Ectodermal cell (in vitro differentiated cells): ENCODE measurements around the gene BMPR2.
"Not testable (repeated sequence)": the region's sequence is repeated elsewhere in the genome, so short reads cannot be mapped to it uniquely, and the experiment has no call there.

ENCODE experiments used
- H3K27ac ChIP-seq: 2 replicates; pipeline ENCODE4 v1.7.0; 2013; ENCODE audit warnings: mild to moderate bottlenecking, low read depth, low read length; ENCODE audit not compliant: insufficient read depth, poor library complexity, severe bottlenecking
- H3K27me3 ChIP-seq: 2 replicates; pipeline ENCODE4 v1.7.0; 2013; ENCODE audit warnings: mild to moderate bottlenecking, low read length; ENCODE audit not compliant: insufficient read depth, control insufficient read depth, poor library complexity, severe bottlenecking
- H3K36me3 ChIP-seq: one replicate; pipeline ENCODE4 v1.7.0; 2013; ENCODE audit warnings: low read length; ENCODE audit not compliant: control insufficient read depth, insufficient read depth
- H3K4me1 ChIP-seq: one replicate; pipeline ENCODE4 v1.7.0; 2013; ENCODE audit warnings: low read length; ENCODE audit not compliant: control insufficient read depth, insufficient read depth
- H3K4me3 ChIP-seq: 2 replicates; pipeline ENCODE4 v1.7.0; 2013; ENCODE audit warnings: low read depth, low read length, control low read depth; ENCODE audit not compliant: insufficient read depth
- H3K9me3 ChIP-seq: 2 replicates; pipeline ENCODE4 v1.7.0; 2013; ENCODE audit warnings: mild to moderate bottlenecking, low read length, moderate library complexity; ENCODE audit not compliant: control insufficient read depth
- WGBS, 2 experiments: methylation state at CpG; one replicate each; pipeline ENCODE4 v1.1.7; 2013; ENCODE audit warnings: missing lambda C conversion rate in 2 of 2; 5-methylcytosine and 5-hydroxymethylcytosine counted together

BMPR2 gene

GRCh38 chr2:202418027-202418426, 41.9 kb downstream of the BMPR2 start:
- WGBS, 2 experiments, result 100% methylated on average over 1 of the region's 1 CpG
- Histone ChIP-seq H3K9me3 (no peaks in the 10 kb centered on the region), H3K4me1 (no peaks in the 10 kb centered on the region), H3K27me3 (no peaks in the 10 kb centered on the region), H3K27ac (no peak overlapping the region), H3K36me3 (no peaks in the 10 kb centered on the region), H3K4me3 (no peak overlapping the region)

DNA sequence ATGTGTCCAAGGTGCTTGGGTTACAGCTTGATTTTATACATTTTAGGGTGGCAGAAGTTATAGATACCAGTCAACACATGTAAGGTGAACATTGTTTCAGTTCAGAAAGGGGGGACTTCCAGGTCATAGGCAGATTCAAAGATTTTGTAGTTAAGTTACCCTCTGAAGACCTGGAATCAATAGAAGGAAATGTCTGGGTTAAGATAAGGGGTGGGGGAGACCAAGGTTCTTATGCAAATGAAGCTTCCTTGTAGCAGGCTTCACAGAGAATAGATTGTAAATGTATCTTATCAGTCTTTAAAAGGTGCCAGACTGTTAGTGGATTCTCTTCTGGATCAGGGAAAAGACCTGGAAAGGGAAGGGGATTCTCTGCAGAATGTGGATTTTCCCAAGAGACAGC, 42.4 kb downstream of the BMPR2 start:
- Histone ChIP-seq H3K27me3 (no peaks in the 10 kb centered on the region), H3K9me3 (no peaks in the 10 kb centered on the region), H3K36me3 (no peaks in the 10 kb centered on the region), H3K4me3 (no peak overlapping the region), H3K27ac (no peak overlapping the region), H3K4me1 (no peaks in the 10 kb centered on the region)

- H3K27ac ChIP-seq, result no peak overlapping the region
- no peaks in the 10 kb centered on the region for H3K36me3 ChIP-seq
- no peaks in the 10 kb centered on the region for H3K4me1 ChIP-seq
- H3K4me3 ChIP-seq, result no peak overlapping the region
- WGBS, 2 experiments, result 95 to 96% methylated on average over 2 of the region's 2 CpGs
- no peaks in the 10 kb centered on the region for H3K27me3 ChIP-seq
- no peaks in the 10 kb centered on the region for H3K9me3 ChIP-seq
Observed at GRCh38 chr2:202423139-202423538, 47.0 kb downstream of the BMPR2 start.

GRCh38 chr2:202425036-202425435, 48.9 kb downstream of the BMPR2 start:
- Histone ChIP-seq H3K9me3 (no peaks in the 10 kb centered on the region), H3K4me3 (no peak overlapping the region), H3K36me3 (no peaks in the 10 kb centered on the region), H3K27me3 (no peaks in the 10 kb centered on the region), H3K27ac (no peak overlapping the region), H3K4me1 (no peaks in the 10 kb centered on the region)
- WGBS, 2 experiments, result 93 to 94% methylated on average over 5 of the region's 5 CpGs

DNA sequence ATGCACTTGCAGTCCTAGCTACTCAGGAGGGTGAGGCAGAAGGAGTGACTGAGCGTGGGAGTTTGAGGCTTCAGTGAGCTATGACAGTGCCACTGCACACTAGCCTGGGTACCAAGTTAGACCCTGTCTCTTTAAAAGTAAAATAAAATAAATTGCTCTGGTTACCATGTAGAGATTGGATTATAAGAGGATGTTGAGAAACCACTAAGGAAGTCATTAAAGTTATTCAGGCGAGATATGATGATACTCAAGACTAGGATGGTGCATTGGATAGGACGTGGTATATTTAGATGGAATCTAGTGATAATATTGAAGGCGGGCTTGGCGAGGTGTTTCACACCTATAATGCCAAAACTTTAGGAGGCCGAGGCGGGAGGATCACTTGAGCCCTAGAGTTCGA, 50.6 kb downstream of the BMPR2 start:
- H3K36me3 ChIP-seq, result no peaks in the 10 kb centered on the region
- no peak overlapping the region for H3K4me3 ChIP-seq
- WGBS, 2 experiments, result 96% methylated on average over 8 of the region's 8 CpGs
- H3K27ac ChIP-seq, result no peak overlapping the region
- no peaks in the 10 kb centered on the region for H3K4me1 ChIP-seq
- H3K9me3 ChIP-seq, result no peaks in the 10 kb centered on the region
- H3K27me3 ChIP-seq, result no peaks in the 10 kb centered on the region

DNA sequence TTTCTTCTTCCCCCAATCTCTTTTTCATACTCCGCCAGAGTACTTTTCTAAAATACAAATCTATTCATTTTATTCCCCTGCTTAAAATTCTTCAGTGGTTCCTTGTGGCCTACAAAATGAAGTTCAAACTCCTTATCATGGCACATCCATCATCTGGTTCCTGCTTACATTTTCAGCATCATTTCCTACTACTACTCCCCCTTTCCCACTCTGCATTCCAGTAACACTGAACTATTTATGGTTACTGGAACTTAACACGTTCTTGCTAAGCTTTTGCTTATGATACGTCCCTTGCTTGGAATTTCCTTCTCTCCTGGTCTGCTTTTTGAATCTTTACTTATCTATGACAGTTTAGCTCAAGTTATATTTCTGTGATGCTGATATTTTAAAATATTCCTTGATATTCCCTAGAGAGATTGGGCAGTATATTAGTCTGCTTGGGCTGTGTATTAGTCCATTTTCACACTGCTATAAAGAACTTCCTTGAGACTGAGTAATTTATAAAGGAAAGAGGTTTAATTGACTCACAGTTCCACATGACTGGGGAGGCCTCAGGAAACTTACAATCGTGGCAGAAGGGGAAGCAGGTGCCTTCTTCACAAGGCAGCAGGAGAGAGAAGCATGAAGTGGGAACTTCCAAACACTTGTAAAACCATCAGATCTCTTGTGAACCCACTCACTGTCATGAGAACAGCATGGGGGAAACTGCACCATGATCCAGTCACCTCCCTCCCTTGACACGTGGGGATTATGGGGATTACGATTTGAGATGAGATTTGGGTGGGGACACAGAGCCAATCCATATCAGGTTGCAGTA, 53.2 kb downstream of the BMPR2 start:
- no peaks in the 10 kb centered on the region for H3K27me3 ChIP-seq
- H3K27ac ChIP-seq, result no peak overlapping the region

DNA sequence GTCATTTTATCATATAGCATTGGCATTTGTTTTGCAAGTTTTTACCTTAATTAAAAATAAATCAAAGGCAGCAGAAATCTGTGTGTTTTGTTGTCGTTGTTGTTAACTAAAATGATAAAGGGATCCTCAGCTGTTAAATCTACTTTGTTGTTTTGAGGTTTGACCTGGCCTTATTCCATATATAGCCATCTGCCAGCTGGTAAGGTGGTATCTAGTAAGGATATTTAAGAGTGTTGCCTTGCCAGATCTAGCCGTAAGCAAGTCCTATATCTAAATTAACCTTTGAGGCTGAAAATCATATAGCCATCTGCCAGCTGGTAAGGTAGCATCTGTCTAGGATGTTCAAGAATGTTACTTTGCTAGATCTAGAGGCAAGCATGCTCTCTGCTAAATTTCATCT, 56.6 kb downstream of the BMPR2 start:
- H3K27ac ChIP-seq, result no peak overlapping the region
- H3K36me3 ChIP-seq, result no peaks in the 10 kb centered on the region
- no peaks in the 10 kb centered on the region for H3K27me3 ChIP-seq
- H3K9me3 ChIP-seq, result no peaks in the 10 kb centered on the region
- no peak overlapping the region for H3K4me3 ChIP-seq
- no peaks in the 10 kb centered on the region for H3K4me1 ChIP-seq
- 97 to 98% methylated on average over 2 of the region's 2 CpGs for WGBS, 2 experiments

More for the DNA sequence above, 53.2 kb downstream of the BMPR2 start:
- Histone ChIP-seq H3K36me3 (no peaks in the 10 kb centered on the region), H3K4me1 (no peaks in the 10 kb centered on the region), H3K4me3 (no peak overlapping the region), H3K9me3 (no peaks in the 10 kb centered on the region)
- WGBS, 2 experiments, result 88 to 93% methylated on average over 6 of the region's 6 CpGs

- Histone ChIP-seq H3K36me3 (no peaks in the 10 kb centered on the region), H3K27ac (no peak overlapping the region), H3K4me1 (no peaks in the 10 kb centered on the region), H3K27me3 (no peaks in the 10 kb centered on the region), H3K4me3 (no peak overlapping the region), H3K9me3 (no peaks in the 10 kb centered on the region)
- WGBS, 2 experiments, result 91 to 97% methylated on average over 1 of the region's 1 CpG
Observed at GRCh38 chr2:202434472-202434871, 58.3 kb downstream of the BMPR2 start.

GRCh38 chr2:202436626-202437025, 60.5 kb downstream of the BMPR2 start:
- H3K27ac ChIP-seq, result no peak overlapping the region
- no peaks in the 10 kb centered on the region for H3K27me3 ChIP-seq
- WGBS, 2 experiments, result 88 to 94% methylated on average over 3 of the region's 3 CpGs
- H3K4me1 ChIP-seq, result no peaks in the 10 kb centered on the region
- no peaks in the 10 kb centered on the region for H3K36me3 ChIP-seq
- H3K4me3 ChIP-seq, result no peak overlapping the region
- no peaks in the 10 kb centered on the region for H3K9me3 ChIP-seq

- 96 to 97% methylated on average over 24 of the region's 24 CpGs for WGBS, 2 experiments
- not testable (repeated sequence) for H3K27me3 ChIP-seq, H3K27ac ChIP-seq, H3K4me3 ChIP-seq, H3K36me3 ChIP-seq, H3K4me1 ChIP-seq, H3K9me3 ChIP-seq
Observed at GRCh38 chr2:202440117-202440516, 64.0 kb downstream of the BMPR2 start.
